Measurements from ENCODE around the gene CYP27B1.

GRCh38 chr12:57759360-57759980, 7.4 kb downstream of the CYP27B1 start:
- TF ChIP-seq, protein P1, sequence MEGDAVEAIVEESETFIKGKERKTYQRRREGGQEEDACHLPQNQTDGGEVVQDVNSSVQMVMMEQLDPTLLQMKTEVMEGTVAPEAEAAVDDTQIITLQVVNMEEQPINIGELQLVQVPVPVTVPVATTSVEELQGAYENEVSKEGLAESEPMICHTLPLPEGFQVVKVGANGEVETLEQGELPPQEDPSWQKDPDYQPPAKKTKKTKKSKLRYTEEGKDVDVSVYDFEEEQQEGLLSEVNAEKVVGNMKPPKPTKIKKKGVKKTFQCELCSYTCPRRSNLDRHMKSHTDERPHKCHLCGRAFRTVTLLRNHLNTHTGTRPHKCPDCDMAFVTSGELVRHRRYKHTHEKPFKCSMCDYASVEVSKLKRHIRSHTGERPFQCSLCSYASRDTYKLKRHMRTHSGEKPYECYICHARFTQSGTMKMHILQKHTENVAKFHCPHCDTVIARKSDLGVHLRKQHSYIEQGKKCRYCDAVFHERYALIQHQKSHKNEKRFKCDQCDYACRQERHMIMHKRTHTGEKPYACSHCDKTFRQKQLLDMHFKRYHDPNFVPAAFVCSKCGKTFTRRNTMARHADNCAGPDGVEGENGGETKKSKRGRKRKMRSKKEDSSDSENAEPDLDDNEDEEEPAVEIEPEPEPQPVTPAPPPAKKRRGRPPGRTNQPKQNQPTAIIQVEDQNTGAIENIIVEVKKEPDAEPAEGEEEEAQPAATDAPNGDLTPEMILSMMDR (conservative IDR thresholded peaks at IDR 0.05), result peak; percentile 81
- TF ChIP-seq ZFX (IDR thresholded peaks at IDR 0.05), result no peak
